Measurements from ENCODE around the gene SPPL2B. TPM values are rescaled to one million over a fixed set of nuclear protein-coding genes. Genes with fewer than 3 reads are reported as not detected.

SPPL2B gene
- total RNA-seq = 26.3 and 31.4 TPM in 2 replicates

GRCh38 chr19:2328401-2329148 is at the start of gene SPPL2B, which contains the start of gene LSM7:
Gene SPPL2B, plus strand, starts transcription at chr19:2328684. Its CDS starts 26 bp downstream, at chr19:2328710.
Gene LSM7, minus strand, starts transcription at chr19:2328586. Its CDS starts 20 bp downstream, at chr19:2328566.

GRCh38 chr19:2282062-2282861 is 46.2 kb upstream of the SPPL2B start, which contains the start of gene PEAK3:
Gene PEAK3, minus strand, starts transcription at chr19:2282175. Its CDS starts 1,244 bp downstream, at chr19:2280931.

DNA sequence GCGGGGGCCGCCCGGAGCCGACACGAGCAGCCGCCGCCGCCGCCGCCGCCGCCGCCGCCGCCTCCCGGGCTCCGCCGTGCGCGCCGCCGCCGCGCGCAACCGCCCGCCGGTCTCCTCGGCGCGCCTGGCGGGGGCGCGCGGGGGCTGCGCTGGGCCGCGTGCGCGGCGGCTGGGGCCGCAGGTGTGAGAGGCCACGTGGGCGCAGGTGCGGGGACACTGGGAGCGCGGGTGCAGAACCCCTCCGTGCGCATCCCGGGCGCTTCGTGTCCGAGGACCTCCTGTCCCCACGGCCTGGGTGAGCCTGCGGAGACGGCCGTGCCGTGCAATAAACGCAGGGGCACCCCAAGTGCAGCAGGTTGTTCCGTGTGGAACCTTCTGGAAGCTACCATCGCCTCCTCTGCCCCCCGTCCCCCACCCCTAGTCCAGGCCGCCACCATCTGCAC is 20.3 kb upstream of the SPPL2B start, which contains the start of gene LINGO3:
LINGO3 (minus strand) TSS at position 41 of the 443 bp plus-strand sequence. CDS start 16,378 bp downstream, outside the sequence.

GRCh38 chr19:2359992-2360685 is 31.7 kb downstream of the SPPL2B start, which contains the start of gene TMPRSS9:
Gene TMPRSS9, plus strand, starts transcription at chr19:2360265. Its CDS starts 29,521 bp downstream, at chr19:2389786.

Other genes starting within 250 kb of the SPPL2B start
- gene MOB3A, start 232.4 kb upstream of the SPPL2B start, total RNA-seq = 40.6 and 45.1 TPM in 2 replicates
- gene IZUMO4, start 231.8 kb upstream of the SPPL2B start, total RNA-seq = 0.96 and 2.0 TPM in 2 replicates
- 144 and 203 TPM in 2 replicates for gene AP3D1, start 177.1 kb upstream of the SPPL2B start, total RNA-seq
- 8.1 and 8.5 TPM in 2 replicates for gene DOT1L, start 164.8 kb upstream of the SPPL2B start, total RNA-seq
- gene PLEKHJ1, start 92.4 kb upstream of the SPPL2B start, total RNA-seq = 44.3 and 53.9 TPM in 2 replicates
- gene SF3A2, start 91.9 kb upstream of the SPPL2B start, total RNA-seq = 43.2 and 61.7 TPM in 2 replicates
- 1.7 and 2.6 TPM in 2 replicates for gene AMH, start 79.4 kb upstream of the SPPL2B start, total RNA-seq
- gene JSRP1, start 72.3 kb upstream of the SPPL2B start, total RNA-seq = not detected in 2 replicates
- gene PEAK3, start 46.5 kb upstream of the SPPL2B start, total RNA-seq = not detected in 2 replicates
- gene LINGO3, start 20.5 kb upstream of the SPPL2B start, total RNA-seq = under 0.01 TPM in 1 of 2 replicates, not detected in the other
- 127 and 172 TPM in 2 replicates for gene LSM7, start 98 bp upstream of the SPPL2B start, total RNA-seq
- gene TMPRSS9, start 31.6 kb downstream of the SPPL2B start, total RNA-seq = not detected in 2 replicates
- 49.3 and 51.7 TPM in 2 replicates for gene TIMM13, start 98.9 kb downstream of the SPPL2B start, total RNA-seq
- gene LMNB2, start 128.3 kb downstream of the SPPL2B start, total RNA-seq = 71.2 and 91.5 TPM in 2 replicates
- 26.7 and 53.2 TPM in 2 replicates for gene GADD45B, start 147.4 kb downstream of the SPPL2B start, total RNA-seq

All from vein endothelial cell (primary cell).